Measurements from ENCODE around the gene ATF7.
"Not testable (repeated sequence)": the region's sequence is repeated elsewhere in the genome, so short reads cannot be mapped to it uniquely, and the experiment has no call there.

The ATF7 gene

GRCh38 chr12:53485955-53486735 is 140.0 kb downstream of the ATF7 start:
- in situ Hi-C loops (cut with MboI; ENCODE audit: low sequenced_read_pairs) = no loop called here

- in situ Hi-C loops (cut with MboI; ENCODE audit: low sequenced_read_pairs) = no loop called here
Observed at GRCh38 chr12:53484686-53485575, 141.3 kb downstream of the ATF7 start.

GRCh38 chr12:53483979-53484377 is 142.2 kb downstream of the ATF7 start:
- in situ Hi-C loops (cut with MboI; ENCODE audit: low sequenced_read_pairs) = no loop called here

GRCh38 chr12:53483225-53483978 is 142.8 kb downstream of the ATF7 start:
- in situ Hi-C loops (cut with MboI; ENCODE audit: low sequenced_read_pairs) = no loop called here

- in situ Hi-C loops (cut with MboI; ENCODE audit: low sequenced_read_pairs) = no loop called here
Observed at GRCh38 chr12:53482626-53483168, 143.5 kb downstream of the ATF7 start.

GRCh38 chr12:53481939-53482586 is 144.1 kb downstream of the ATF7 start:
- in situ Hi-C loops (cut with MboI; ENCODE audit: low sequenced_read_pairs) = no loop called here

GRCh38 chr12:53481458-53481857 is 144.7 kb downstream of the ATF7 start:
- in situ Hi-C loops (cut with MboI; ENCODE audit: low sequenced_read_pairs) = not testable (repeated sequence)

GRCh38 chr12:53480491-53481442 is 145.4 kb downstream of the ATF7 start:
- in situ Hi-C loops (cut with MboI; ENCODE audit: low sequenced_read_pairs) = no loop called here

- in situ Hi-C loops (cut with MboI; ENCODE audit: low sequenced_read_pairs) = no loop called here
Observed at GRCh38 chr12:53479331-53479730, 146.9 kb downstream of the ATF7 start.

GRCh38 chr12:53478865-53479264 is 147.3 kb downstream of the ATF7 start:
- in situ Hi-C loops (cut with MboI; ENCODE audit: low sequenced_read_pairs) = no loop called here

- in situ Hi-C loops (cut with MboI; ENCODE audit: low sequenced_read_pairs) = no loop called here
Observed at GRCh38 chr12:53476769-53477209, 149.4 kb downstream of the ATF7 start.

GRCh38 chr12:53474819-53475218 is 151.4 kb downstream of the ATF7 start:
- in situ Hi-C loops (cut with MboI; ENCODE audit: low sequenced_read_pairs) = loop anchor here (25.0 kb wide), 1 partner anchor 438 kb away; no protein-coding TSS in a partner anchor

GRCh38 chr12:53474077-53474476 is 152.1 kb downstream of the ATF7 start:
- in situ Hi-C loops (cut with MboI; ENCODE audit: low sequenced_read_pairs) = loop anchor here (25.0 kb wide), 1 partner anchor 437 kb away; no protein-coding TSS in a partner anchor

GRCh38 chr12:53472056-53472582 is 154.1 kb downstream of the ATF7 start:
- in situ Hi-C loops (cut with MboI; ENCODE audit: low sequenced_read_pairs) = loop anchor here (25.0 kb wide), 1 partner anchor 435 kb away; no protein-coding TSS in a partner anchor

- in situ Hi-C loops (cut with MboI; ENCODE audit: low sequenced_read_pairs) = loop anchor here (25.0 kb wide), 1 partner anchor 431 kb away; no protein-coding TSS in a partner anchor
Observed at GRCh38 chr12:53468282-53468681, 157.9 kb downstream of the ATF7 start.

- in situ Hi-C loops (cut with MboI; ENCODE audit: low sequenced_read_pairs) = loop anchor here (25.0 kb wide), 1 partner anchor 431 kb away; no protein-coding TSS in a partner anchor
Observed at GRCh38 chr12:53467880-53468279, 158.3 kb downstream of the ATF7 start.

GRCh38 chr12:53467082-53467481 is 159.1 kb downstream of the ATF7 start:
- in situ Hi-C loops (cut with MboI; ENCODE audit: low sequenced_read_pairs) = loop anchor here (25.0 kb wide), 1 partner anchor 430 kb away; no protein-coding TSS in a partner anchor

- in situ Hi-C loops (cut with MboI; ENCODE audit: low sequenced_read_pairs) = loop anchor here (25.0 kb wide), 1 partner anchor 429 kb away; no protein-coding TSS in a partner anchor
Observed at GRCh38 chr12:53466640-53467039, 159.5 kb downstream of the ATF7 start.

Data from HL-60/S4 treated with phorbol 12-myristate 13-acetate at 8.2 ng/mL for 4 days and 3 days (cell line).